ENCODE results near the gene SH2D1A.
"Not testable (repeated sequence)": the region's sequence is repeated elsewhere in the genome, so short reads cannot be mapped to it uniquely, and the experiment has no call there.

The SH2D1A gene

DNA sequence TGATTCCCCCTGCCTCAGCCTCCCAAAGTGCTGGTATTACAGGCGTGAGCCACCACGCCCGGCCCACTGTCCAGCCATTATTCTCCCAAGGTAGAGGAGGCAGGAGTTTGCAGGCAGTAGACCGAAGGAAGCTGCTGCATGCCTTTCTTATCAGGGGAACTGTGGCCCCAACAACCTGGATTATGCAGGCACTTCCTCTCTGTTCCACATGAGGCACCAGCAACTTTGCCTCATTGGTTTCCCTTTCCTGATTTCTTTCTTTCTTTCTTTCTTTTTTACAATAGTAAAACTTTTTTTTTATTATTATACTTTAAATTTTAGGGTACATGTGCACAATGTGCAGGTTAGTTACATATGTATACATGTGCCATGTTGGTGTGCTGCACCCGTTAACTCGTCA, 62.0 kb downstream of the SH2D1A start:
- H3K4me3 ChIP-seq (ENCODE audit: low read depth, low read length); DNase-seq (ENCODE audit: low read depth): not testable (repeated sequence)

DNA sequence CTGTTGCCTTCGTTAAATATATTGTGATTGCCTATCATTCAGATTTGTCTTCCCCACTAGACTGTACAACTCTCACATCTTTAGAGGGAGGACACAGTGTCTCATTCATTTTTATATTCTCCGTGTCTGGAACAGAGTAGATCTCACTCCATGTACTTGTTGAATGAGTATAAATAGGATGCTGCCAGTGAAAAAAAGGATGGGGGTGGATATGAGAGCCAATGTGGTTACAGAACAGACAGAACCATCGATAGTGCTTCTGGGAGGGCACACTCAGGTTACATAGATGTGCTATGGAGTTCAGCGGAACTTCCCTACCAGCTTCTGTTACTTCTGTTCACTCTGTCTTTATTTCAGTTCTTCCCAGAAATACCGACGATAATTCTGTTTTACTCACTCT, 66.9 kb downstream of the SH2D1A start:
- no peak for DNase-seq (ENCODE audit: low read depth)
- H3K4me3 ChIP-seq (ENCODE audit: low read depth, low read length) = no peak overlapping the region

DNA sequence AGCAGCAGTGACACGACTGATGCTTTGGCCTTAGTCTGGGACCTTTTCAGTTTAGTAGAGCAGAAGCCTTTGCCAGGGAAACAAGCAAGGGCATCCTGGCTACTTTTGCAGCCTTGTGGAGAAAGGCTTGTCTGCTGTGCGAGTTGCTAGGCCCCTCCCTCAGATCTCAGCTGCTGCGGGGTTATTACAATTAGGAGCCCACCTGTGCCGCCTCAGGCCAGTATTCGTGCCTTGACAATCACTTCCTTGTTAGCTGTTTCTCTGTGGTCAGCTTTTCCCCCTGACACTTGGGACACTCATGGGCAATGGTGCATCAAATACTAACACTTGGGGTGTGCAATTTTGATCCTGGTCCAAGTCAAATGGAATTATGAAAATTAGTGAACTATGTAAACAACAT, 67.9 kb downstream of the SH2D1A start:
- DNase-seq (ENCODE audit: low read depth) = no peak
- no peak overlapping the region for H3K4me3 ChIP-seq (ENCODE audit: low read depth, low read length)

GRCh38 chrX:124415115-124415800, 68.9 kb downstream of the SH2D1A start:
- no peak overlapping the region for H3K4me3 ChIP-seq (ENCODE audit: low read depth, low read length)
- no peak for DNase-seq (ENCODE audit: low read depth)

DNA sequence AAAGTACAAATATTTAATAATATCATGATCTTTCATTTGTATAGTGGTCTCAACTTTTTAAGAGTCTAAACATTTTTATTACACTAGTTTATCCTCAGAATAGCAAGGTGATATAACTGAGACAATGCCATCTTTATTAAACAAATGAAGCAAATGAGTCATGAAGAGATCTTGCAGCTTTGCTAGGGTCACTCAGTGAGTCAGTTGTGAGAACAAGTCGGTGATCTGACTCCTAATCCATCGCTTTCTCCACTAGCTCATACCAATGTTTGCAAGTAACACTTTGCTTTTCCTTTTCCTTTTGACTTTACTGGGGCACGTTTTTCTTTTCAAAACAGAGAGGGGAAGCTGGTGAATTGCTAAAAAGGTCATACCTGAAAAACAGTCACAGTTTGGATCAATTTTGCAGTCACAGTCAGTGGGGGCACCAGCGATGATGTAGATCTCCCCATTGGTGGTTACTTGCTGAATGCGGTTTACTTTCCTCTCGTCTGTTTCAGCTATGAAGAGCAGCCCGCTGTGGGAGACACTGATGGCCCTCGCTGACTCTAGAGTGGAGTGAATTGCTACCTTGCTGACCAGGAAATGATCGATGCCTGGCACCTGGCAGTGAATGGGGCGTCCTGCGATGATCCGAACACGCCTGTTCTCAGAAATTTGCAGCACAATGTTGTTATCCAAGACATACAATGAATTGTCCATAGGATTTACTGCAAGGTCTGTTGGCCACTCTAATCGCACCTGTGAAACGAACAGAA, 75.7 kb downstream of the SH2D1A start:
- no peak for DNase-seq (ENCODE audit: low read depth)
- H3K4me3 ChIP-seq (ENCODE audit: low read depth, low read length) = no peak overlapping the region
